ENCODE data around the gene SRGAP1.

Gene SRGAP1

DNA sequence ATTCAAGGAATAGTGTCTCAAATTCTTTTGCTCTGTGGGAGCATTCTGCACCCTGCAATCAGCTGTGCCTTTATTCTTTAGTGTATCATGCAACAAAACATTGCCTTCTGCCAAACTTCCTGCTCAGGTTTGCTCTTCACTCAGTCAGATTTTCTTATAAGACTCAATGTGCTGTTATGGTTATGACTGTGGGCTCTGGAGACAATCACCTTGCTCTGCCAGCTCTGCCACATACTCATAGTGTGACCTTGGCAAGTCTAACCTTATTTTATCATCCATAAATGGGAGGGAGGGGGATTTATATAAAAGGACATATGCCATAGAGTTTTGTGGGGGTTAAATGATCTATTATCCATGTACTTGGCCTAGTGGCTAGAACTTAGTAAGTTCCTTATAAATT, 51.3 kb downstream of the SRGAP1 start:
- Histone ChIP-seq H3K36me3 (ENCODE audit: control insufficient read depth, low read depth, low read length) (no peaks in the 10 kb centered on the region), H3K27ac (ENCODE audit: low read length) (no peak overlapping the region), H3K9me3 (ENCODE audit: control insufficient read depth, low read depth, low read length) (no peaks in the 10 kb centered on the region), H3K27me3 (ENCODE audit: control insufficient read depth, insufficient read depth, low read length) (no peaks in the 10 kb centered on the region), H3K4me1 (ENCODE audit: control insufficient read depth, low read depth, low read length) (peaks cover 25% of the 10 kb centered on the region), H3K9ac (ENCODE audit: low read length) (no peak overlapping the region), H3K4me3 (ENCODE audit: low read length) (no peak overlapping the region)

DNA sequence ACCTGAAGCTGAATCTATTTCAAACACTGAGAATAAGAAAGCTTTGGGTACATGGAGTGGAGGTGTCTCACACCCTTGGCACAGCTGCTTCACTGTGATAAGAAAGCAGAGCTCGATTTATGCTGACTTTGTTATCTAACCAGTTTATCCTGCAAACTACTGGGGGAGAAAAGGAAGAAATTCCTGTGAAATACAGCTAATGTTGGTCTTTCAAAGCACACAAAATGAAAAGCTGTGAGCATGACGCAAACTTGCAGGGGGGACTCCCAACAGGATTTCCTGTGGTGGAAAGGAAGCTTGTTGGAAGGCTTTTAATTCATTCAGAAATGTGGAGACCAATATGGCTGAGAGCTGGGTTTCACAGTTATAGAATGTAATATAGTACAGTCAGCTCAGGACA, 53.4 kb downstream of the SRGAP1 start:
- Histone ChIP-seq H3K27me3 (ENCODE audit: control insufficient read depth, insufficient read depth, low read length) (no peaks in the 10 kb centered on the region), H3K36me3 (ENCODE audit: control insufficient read depth, low read depth, low read length) (no peaks in the 10 kb centered on the region), H3K9me3 (ENCODE audit: control insufficient read depth, low read depth, low read length) (no peaks in the 10 kb centered on the region), H3K27ac (ENCODE audit: low read length) (no peak overlapping the region), H3K4me1 (ENCODE audit: control insufficient read depth, low read depth, low read length) (peaks cover 16% of the 10 kb centered on the region), H3K4me3 (ENCODE audit: low read length) (no peak overlapping the region), H3K9ac (ENCODE audit: low read length) (no peak overlapping the region)

DNA sequence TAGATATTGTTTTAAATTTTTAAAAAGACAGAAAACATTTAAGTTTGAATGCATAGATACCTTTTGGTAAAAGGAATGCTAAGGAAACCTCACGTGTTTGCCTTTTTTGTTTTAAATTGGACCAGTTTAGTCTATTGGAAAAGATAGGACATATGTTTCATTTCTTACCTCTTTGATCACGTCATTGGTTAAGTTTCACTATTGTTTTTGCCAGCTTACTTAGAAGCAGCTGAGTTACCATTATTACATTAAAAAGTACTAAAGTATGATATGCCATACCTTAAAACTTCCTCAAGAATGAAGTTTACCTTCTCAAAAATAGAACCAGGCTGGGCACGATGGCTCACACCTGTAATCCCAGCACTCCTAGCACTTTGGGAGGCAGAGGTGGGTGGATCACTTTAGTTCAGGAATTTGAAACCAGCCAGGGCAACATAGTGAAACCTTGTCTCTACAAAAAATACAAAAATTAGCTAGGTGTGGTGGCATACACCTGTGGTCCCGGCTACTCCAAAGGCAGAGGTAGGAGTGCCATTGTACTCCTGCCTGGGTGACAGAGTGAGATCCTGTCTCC, 54.4 kb downstream of the SRGAP1 start:
- H3K9me3 ChIP-seq (ENCODE audit: control insufficient read depth, low read depth, low read length), result no peaks in the 10 kb centered on the region
- H3K27ac ChIP-seq (ENCODE audit: low read length), result no peak overlapping the region
- H3K9ac ChIP-seq (ENCODE audit: low read length), result no peak overlapping the region
- H3K27me3 ChIP-seq (ENCODE audit: control insufficient read depth, insufficient read depth, low read length), result no peaks in the 10 kb centered on the region
- no peaks in the 10 kb centered on the region for H3K36me3 ChIP-seq (ENCODE audit: control insufficient read depth, low read depth, low read length)
- H3K4me1 ChIP-seq (ENCODE audit: control insufficient read depth, low read depth, low read length), result peaks cover 11% of the 10 kb centered on the region
- no peak overlapping the region for H3K4me3 ChIP-seq (ENCODE audit: low read length)

DNA sequence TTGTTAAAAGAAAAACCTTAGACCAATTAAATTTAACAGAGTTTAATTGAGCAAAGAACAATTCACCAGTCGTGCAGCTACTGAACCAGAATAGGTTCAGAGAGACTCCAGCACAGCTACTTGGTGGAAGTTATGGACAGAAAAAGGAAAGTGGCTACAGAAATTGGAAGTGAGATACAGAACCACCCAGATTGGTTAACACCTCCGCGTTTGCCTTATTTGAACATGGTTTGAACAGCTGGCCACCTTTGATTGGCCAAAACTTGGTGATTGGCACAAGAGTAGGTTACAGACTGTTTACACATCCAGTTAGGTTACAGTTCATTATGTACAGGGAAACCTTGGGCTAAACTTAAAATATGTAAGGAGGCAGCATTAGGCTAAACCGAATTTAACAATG, 54.9 kb downstream of the SRGAP1 start:
- Histone ChIP-seq H3K9ac (ENCODE audit: low read length) (no peak overlapping the region), H3K4me1 (ENCODE audit: control insufficient read depth, low read depth, low read length) (peaks cover 11% of the 10 kb centered on the region), H3K9me3 (ENCODE audit: control insufficient read depth, low read depth, low read length) (no peaks in the 10 kb centered on the region), H3K27ac (ENCODE audit: low read length) (no peak overlapping the region), H3K27me3 (ENCODE audit: control insufficient read depth, insufficient read depth, low read length) (no peaks in the 10 kb centered on the region), H3K36me3 (ENCODE audit: control insufficient read depth, low read depth, low read length) (no peaks in the 10 kb centered on the region), H3K4me3 (ENCODE audit: low read length) (no peak overlapping the region)

DNA sequence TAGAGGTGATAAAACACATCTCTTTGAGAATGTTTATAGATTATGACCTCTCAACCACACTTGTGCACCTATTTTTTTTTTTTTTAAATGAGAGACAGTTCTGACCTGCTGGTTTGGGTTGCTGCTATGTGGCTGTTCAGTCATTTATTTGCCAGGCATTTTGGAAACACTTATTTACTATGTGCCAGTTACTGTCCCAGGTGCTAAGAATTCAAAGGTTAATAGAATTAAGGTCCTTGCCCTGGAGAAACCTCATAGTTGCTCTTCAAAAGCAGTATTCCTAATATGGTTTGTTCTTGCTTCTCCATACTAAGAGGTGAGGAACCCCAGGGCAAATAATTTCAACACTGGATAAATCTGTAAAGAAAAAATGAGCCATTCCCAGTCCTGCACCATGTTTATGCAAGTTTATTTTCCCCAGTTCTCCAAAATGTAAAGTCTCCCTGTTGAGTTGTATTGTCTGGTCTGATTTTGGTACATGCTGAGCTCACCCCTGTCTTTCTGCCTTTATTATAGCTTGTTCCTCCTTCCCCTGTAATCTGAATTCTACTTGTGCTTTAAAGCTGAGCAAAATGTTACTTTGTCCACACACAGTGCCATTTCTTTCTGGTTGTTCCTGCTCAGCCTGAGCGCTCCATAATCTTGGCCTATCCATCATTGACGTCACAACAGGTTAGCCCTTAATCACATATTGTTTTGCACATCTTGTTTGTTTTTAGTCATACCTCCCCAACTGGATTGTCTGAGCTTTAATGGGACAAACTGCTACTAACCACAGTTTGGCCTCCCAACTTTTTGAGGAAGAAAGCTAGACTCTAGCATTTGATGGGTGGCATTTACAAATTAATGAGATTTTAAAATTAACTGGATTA, 56.7 kb downstream of the SRGAP1 start:
- Histone ChIP-seq H3K9ac (ENCODE audit: low read length) (no peak overlapping the region), H3K27ac (ENCODE audit: low read length) (no peak overlapping the region), H3K4me1 (ENCODE audit: control insufficient read depth, low read depth, low read length) (peaks cover 11% of the 10 kb centered on the region), H3K27me3 (ENCODE audit: control insufficient read depth, insufficient read depth, low read length) (no peaks in the 10 kb centered on the region), H3K9me3 (ENCODE audit: control insufficient read depth, low read depth, low read length) (no peaks in the 10 kb centered on the region), H3K4me3 (ENCODE audit: low read length) (no peak overlapping the region), H3K36me3 (ENCODE audit: control insufficient read depth, low read depth, low read length) (no peaks in the 10 kb centered on the region)

DNA sequence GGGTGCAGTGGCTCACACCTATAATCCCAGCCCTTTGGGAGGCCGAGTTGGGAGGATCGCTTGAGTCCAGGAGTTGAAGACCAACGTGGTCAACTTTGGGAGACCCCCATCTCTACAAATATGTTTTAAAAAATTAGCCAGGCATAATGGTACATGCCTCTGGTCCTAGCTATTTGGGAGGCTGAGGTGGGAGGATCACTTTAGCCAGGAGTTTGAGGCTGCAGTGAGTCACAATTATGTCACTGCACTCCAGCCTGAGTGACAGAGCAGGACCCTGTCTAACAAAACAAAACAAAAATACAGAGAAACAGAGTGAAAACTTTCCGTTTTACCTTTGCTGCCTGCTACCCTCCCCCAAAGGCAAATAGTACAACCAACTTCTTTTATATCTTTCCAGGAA, 60.2 kb downstream of the SRGAP1 start:
- Histone ChIP-seq H3K4me1 (ENCODE audit: control insufficient read depth, low read depth, low read length) (no peaks in the 10 kb centered on the region), H3K27ac (ENCODE audit: low read length) (no peak overlapping the region), H3K9ac (ENCODE audit: low read length) (no peak overlapping the region), H3K9me3 (ENCODE audit: control insufficient read depth, low read depth, low read length) (no peaks in the 10 kb centered on the region), H3K36me3 (ENCODE audit: control insufficient read depth, low read depth, low read length) (no peaks in the 10 kb centered on the region), H3K4me3 (ENCODE audit: low read length) (no peak overlapping the region), H3K27me3 (ENCODE audit: control insufficient read depth, insufficient read depth, low read length) (no peaks in the 10 kb centered on the region)

DNA sequence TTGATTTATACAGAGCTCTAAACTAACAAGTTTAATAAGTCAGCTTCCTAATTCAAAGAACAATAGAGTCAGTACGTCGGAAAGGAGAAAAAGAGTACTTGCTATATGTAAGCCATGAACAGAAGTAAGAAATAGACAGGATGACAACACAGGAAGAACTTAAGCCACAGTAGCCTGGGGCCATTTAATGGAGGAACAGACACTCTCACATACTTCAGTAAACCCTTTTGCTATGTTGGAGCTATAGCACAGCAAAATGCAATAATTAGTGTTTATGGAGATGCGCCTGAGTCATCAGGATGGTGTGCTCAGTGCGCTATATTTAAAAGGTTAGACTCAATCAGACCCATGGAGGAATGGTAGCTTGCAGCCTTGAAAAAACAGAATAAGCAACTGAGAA, 61.0 kb downstream of the SRGAP1 start:
- Histone ChIP-seq H3K36me3 (ENCODE audit: control insufficient read depth, low read depth, low read length) (no peaks in the 10 kb centered on the region), H3K27ac (ENCODE audit: low read length) (no peak overlapping the region), H3K27me3 (ENCODE audit: control insufficient read depth, insufficient read depth, low read length) (no peaks in the 10 kb centered on the region), H3K9ac (ENCODE audit: low read length) (no peak overlapping the region), H3K9me3 (ENCODE audit: control insufficient read depth, low read depth, low read length) (no peaks in the 10 kb centered on the region), H3K4me3 (ENCODE audit: low read length) (no peak overlapping the region), H3K4me1 (ENCODE audit: control insufficient read depth, low read depth, low read length) (no peaks in the 10 kb centered on the region)

DNA sequence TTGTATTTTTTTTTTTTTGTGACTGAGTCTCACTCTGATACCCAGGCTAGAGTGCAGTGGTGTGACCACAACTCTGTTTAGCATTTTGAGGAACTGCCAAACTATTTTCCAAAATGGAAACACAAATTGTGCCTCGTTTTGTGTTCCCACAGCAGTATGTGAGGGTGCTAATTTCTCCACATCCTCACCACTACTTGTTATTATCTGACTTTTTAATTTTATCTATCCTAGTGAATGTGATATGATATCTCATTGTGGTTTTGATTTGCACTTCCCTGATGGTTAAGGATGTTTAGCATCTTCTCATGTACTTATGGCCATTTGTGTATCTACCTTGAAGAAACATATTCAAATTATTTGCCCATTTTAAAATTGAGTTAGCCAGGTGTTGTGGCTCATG, 62.4 kb downstream of the SRGAP1 start:
- no peak overlapping the region for H3K9ac ChIP-seq (ENCODE audit: low read length)
- no peaks in the 10 kb centered on the region for H3K9me3 ChIP-seq (ENCODE audit: control insufficient read depth, low read depth, low read length)
- no peak overlapping the region for H3K27ac ChIP-seq (ENCODE audit: low read length)
- H3K4me1 ChIP-seq (ENCODE audit: control insufficient read depth, low read depth, low read length), result no peaks in the 10 kb centered on the region
- H3K36me3 ChIP-seq (ENCODE audit: control insufficient read depth, low read depth, low read length), result no peaks in the 10 kb centered on the region
- H3K27me3 ChIP-seq (ENCODE audit: control insufficient read depth, insufficient read depth, low read length), result no peaks in the 10 kb centered on the region
- no peak overlapping the region for H3K4me3 ChIP-seq (ENCODE audit: low read length)

DNA sequence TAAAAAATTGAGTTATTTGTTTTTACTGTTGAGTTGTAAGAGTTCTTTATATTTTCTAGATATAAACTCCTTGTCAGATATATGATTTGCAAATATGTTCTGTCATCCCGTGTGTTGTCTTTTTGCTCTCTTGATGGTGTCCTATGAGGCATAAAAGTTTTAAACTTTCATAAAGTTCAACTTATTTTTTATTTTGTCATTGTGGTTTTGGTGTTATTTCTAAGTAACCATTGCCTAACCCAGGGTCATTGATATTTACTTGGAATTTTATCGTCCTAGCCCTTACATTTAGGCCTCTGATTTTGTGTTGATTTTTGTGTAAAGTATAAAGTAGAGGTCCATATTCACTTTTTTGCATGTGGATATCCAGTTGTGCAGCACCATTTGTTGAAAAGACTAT, 63.1 kb downstream of the SRGAP1 start:
- H3K9me3 ChIP-seq (ENCODE audit: control insufficient read depth, low read depth, low read length), result no peaks in the 10 kb centered on the region
- no peaks in the 10 kb centered on the region for H3K27me3 ChIP-seq (ENCODE audit: control insufficient read depth, insufficient read depth, low read length)
- no peak overlapping the region for H3K27ac ChIP-seq (ENCODE audit: low read length)
- no peak overlapping the region for H3K9ac ChIP-seq (ENCODE audit: low read length)
- no peaks in the 10 kb centered on the region for H3K36me3 ChIP-seq (ENCODE audit: control insufficient read depth, low read depth, low read length)
- no peak overlapping the region for H3K4me3 ChIP-seq (ENCODE audit: low read length)
- H3K4me1 ChIP-seq (ENCODE audit: control insufficient read depth, low read depth, low read length), result no peaks in the 10 kb centered on the region

DNA sequence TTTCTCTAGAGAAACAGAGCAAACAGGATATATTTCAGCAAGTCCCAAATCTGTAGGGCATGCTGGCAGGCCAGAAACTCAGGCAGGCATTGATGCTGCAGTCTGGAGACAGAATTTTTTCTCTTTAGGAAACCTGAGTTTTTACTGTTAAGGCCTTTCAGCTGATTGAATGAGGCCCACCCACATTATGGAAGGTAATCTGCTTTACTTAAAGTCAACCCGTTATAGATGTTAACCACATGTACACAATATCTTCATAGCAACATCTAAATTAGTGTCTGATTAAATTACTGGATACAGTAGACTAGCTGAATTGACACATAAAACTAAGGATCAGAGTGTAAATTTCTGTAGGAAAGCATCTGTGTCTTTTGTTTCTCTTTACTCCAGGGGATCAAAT, 65.2 kb downstream of the SRGAP1 start:
- no peaks in the 10 kb centered on the region for H3K36me3 ChIP-seq (ENCODE audit: control insufficient read depth, low read depth, low read length)
- H3K27ac ChIP-seq (ENCODE audit: low read length), result no peak overlapping the region

DNA sequence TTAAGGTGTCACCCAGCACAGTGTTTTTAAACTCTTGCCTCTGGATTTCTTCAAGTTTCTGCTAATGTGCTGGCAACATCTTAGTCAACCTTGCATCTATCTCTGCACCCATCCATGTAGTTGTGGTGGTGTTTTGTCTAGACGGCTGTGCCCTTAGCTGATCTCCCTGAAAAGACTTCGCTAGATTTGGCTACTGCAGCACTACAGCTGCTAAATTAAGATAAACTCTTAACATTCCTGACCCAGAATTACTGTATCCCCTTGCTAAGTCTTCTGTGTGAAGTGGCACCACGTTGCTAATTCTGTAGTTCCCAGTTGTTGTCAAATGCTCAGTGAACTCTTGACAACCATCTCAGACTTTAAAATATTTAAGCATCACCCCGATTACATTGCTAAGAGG, 66.8 kb downstream of the SRGAP1 start:
- Histone ChIP-seq H3K36me3 (ENCODE audit: control insufficient read depth, low read depth, low read length) (no peaks in the 10 kb centered on the region), H3K4me1 (ENCODE audit: control insufficient read depth, low read depth, low read length) (peaks cover 5% of the 10 kb centered on the region), H3K9me3 (ENCODE audit: control insufficient read depth, low read depth, low read length) (no peaks in the 10 kb centered on the region), H3K27me3 (ENCODE audit: control insufficient read depth, insufficient read depth, low read length) (no peaks in the 10 kb centered on the region), H3K4me3 (ENCODE audit: low read length) (no peak overlapping the region), H3K9ac (ENCODE audit: low read length) (no peak overlapping the region), H3K27ac (ENCODE audit: low read length) (no peak overlapping the region)

More for the DNA sequence above, 65.2 kb downstream of the SRGAP1 start:
- Histone ChIP-seq H3K27me3 (ENCODE audit: control insufficient read depth, insufficient read depth, low read length) (no peaks in the 10 kb centered on the region), H3K4me1 (ENCODE audit: control insufficient read depth, low read depth, low read length) (no peaks in the 10 kb centered on the region), H3K9ac (ENCODE audit: low read length) (no peak overlapping the region), H3K9me3 (ENCODE audit: control insufficient read depth, low read depth, low read length) (no peaks in the 10 kb centered on the region), H3K4me3 (ENCODE audit: low read length) (no peak overlapping the region)

DNA sequence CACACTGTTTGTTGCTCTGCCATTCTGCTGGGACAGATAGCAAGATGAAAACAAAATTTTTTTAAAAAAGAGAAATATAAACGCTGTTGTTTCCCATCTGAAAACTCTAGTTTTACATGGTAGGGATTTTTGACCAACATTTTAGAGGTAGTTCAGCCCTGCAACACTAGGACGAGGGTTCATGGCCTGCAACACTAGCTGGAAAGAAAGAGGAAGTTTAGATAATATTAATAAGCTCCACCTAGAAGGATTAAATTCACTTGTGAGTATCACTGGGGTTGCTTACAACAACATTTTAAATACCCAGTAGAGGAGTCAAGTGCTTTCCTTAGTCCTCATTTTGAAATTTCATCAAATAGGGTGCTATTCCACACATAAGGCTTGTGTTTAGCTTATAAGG, 68.2 kb downstream of the SRGAP1 start:
- Histone ChIP-seq H3K4me1 (ENCODE audit: control insufficient read depth, low read depth, low read length) (peaks cover 10% of the 10 kb centered on the region), H3K36me3 (ENCODE audit: control insufficient read depth, low read depth, low read length) (no peaks in the 10 kb centered on the region), H3K27me3 (ENCODE audit: control insufficient read depth, insufficient read depth, low read length) (no peaks in the 10 kb centered on the region), H3K9ac (ENCODE audit: low read length) (no peak overlapping the region), H3K9me3 (ENCODE audit: control insufficient read depth, low read depth, low read length) (no peaks in the 10 kb centered on the region), H3K4me3 (ENCODE audit: low read length) (no peak overlapping the region), H3K27ac (ENCODE audit: low read length) (no peak overlapping the region)
